Liver (tissue), 9 donors: ENCODE measurements around the gene STMN1. TPM values are rescaled to one million over a fixed set of nuclear protein-coding genes. Genes with fewer than 3 reads are reported as not detected.

ENCODE experiments used
- DNase-seq: peaks from one replicate; pipeline ENCODE4 v3.0.0-alpha.2; 2017; ENCODE audit warnings: low spot score
- H3K27ac ChIP-seq, 2 donors: one replicate each; pipeline ENCODE4 v1.7.0; 2013; ENCODE audit warnings: inconsistent platforms in 2 of 2, low read length in 2 of 2, control low read depth in 1 of 2, low read depth in 1 of 2, mild to moderate bottlenecking in 1 of 2
- H3K27me3 ChIP-seq, 4 donors: one replicate each; pipeline versions ENCODE4 v1.6.1 to v1.7.0; 2013; ENCODE audit warnings: low read length in 3 of 4, inconsistent platforms in 1 of 4, mild to moderate bottlenecking in 1 of 4, moderate library complexity in 1 of 4; ENCODE audit not compliant: control insufficient read depth in 4 of 4, insufficient read depth in 4 of 4
- H3K36me3 ChIP-seq, 4 donors: one replicate each; pipeline versions ENCODE4 v1.6.1 to v1.7.0; 2013; ENCODE audit warnings: low read length in 3 of 4, mild to moderate bottlenecking in 3 of 4, low read depth in 1 of 4, moderate library complexity in 1 of 4; ENCODE audit not compliant: control insufficient read depth in 4 of 4, insufficient read depth in 3 of 4
- H3K4me1 ChIP-seq, 4 donors: one replicate each; pipeline versions ENCODE4 v1.6.1 to v1.7.0; 2013; ENCODE audit warnings: low read length in 3 of 4, mild to moderate bottlenecking in 3 of 4, moderate library complexity in 1 of 4; ENCODE audit not compliant: control insufficient read depth in 4 of 4, insufficient read depth in 4 of 4
- H3K4me3 ChIP-seq, 3 donors: one replicate each; pipeline versions ENCODE4 v1.6.1 to v1.7.0; 2013; ENCODE audit warnings: low read length in 3 of 3, control low read depth in 1 of 3, low read depth in 1 of 3, mild to moderate bottlenecking in 1 of 3
- H3K9ac ChIP-seq, 2 donors: one replicate each; pipeline ENCODE4 v1.7.0; 2013; ENCODE audit warnings: low read length in 2 of 2, mild to moderate bottlenecking in 2 of 2, moderate library complexity in 2 of 2, control low read depth in 1 of 2, low read depth in 1 of 2
- H3K9me3 ChIP-seq, 4 donors: one replicate each; pipeline versions ENCODE4 v1.6.1 to v1.7.0; 2013; ENCODE audit warnings: low read length in 3 of 4; ENCODE audit not compliant: control insufficient read depth in 4 of 4
- ATF3 ChIP-seq: IDR thresholded peaks from 2 replicates; pipeline ENCODE4 v1.6.1; 2016; ENCODE audit warnings: antibody characterized with exemption
- CTCF ChIP-seq: fragments of 150-350 bp; IDR thresholded peaks from 2 replicates; pipeline ENCODE4 v1.5.1; 2017; ENCODE audit warnings: improper control_type of control experiment, low read depth, low read length; ENCODE audit not compliant: missing input control
- EGR1 ChIP-seq, 2 donors: IDR thresholded peaks; 2 replicates each; pipeline ENCODE4 v1.6.1; 2016 to 2018; ENCODE audit warnings: antibody characterized with exemption in 2 of 2, low read depth in 2 of 2
- FOXA1 ChIP-seq: IDR thresholded peaks from 2 replicates; pipeline ENCODE4 v1.6.1; 2016; ENCODE audit warnings: antibody characterized with exemption
- FOXA2 ChIP-seq: IDR thresholded peaks from 2 replicates; pipeline ENCODE4 v1.6.1; 2016; ENCODE audit warnings: antibody characterized with exemption
- GABPA ChIP-seq, 2 donors: IDR thresholded peaks in 1 of 2; conservative IDR thresholded peaks in 1 of 2; 2 replicates each; pipeline ENCODE4 v1.6.1; 2016; ENCODE audit warnings: antibody characterized with exemption in 2 of 2, mild to moderate bottlenecking in 1 of 2, moderate library complexity in 1 of 2
- HNF4A ChIP-seq, 2 donors: conservative IDR thresholded peaks; 2 replicates each; pipeline ENCODE4 v1.6.1; 2016; ENCODE audit warnings: antibody characterized with exemption in 2 of 2, mild to moderate bottlenecking in 2 of 2
- HNF4G ChIP-seq: IDR thresholded peaks from 2 replicates; pipeline ENCODE4 v1.6.1; 2016; ENCODE audit warnings: antibody characterized with exemption
- JUND ChIP-seq, 2 donors: IDR thresholded peaks; 2 replicates each; pipeline ENCODE4 v1.6.1; 2016; ENCODE audit warnings: antibody characterized with exemption in 2 of 2
- NR2F2 ChIP-seq: IDR thresholded peaks from 2 replicates; pipeline ENCODE4 v1.6.1; 2016; ENCODE audit warnings: antibody characterized with exemption
- RAD21 ChIP-seq, 2 donors: IDR thresholded peaks; 2 replicates each; pipeline ENCODE4 v1.6.1; 2016; ENCODE audit warnings: antibody characterized with exemption in 2 of 2, mild to moderate bottlenecking in 2 of 2
- RXRA ChIP-seq, 2 donors: IDR thresholded peaks; 2 replicates each; pipeline ENCODE4 v1.6.1; 2017 to 2018; ENCODE audit warnings: antibody characterized with exemption in 2 of 2, mild to moderate bottlenecking in 1 of 2
- SP1 ChIP-seq: IDR thresholded peaks from 2 replicates; pipeline ENCODE4 v1.6.1; 2018; ENCODE audit warnings: antibody characterized with exemption, mild to moderate bottlenecking
- TAF1 ChIP-seq: conservative IDR thresholded peaks from 2 replicates; pipeline ENCODE4 v1.6.1; 2016; ENCODE audit warnings: antibody characterized with exemption, mild to moderate bottlenecking
- YY1 ChIP-seq: IDR thresholded peaks from 2 replicates; pipeline ENCODE4 v1.6.1; 2016; ENCODE audit warnings: antibody characterized with exemption, mild to moderate bottlenecking
- ZBTB33 ChIP-seq: IDR thresholded peaks from 2 replicates; pipeline ENCODE4 v1.6.1; 2016; ENCODE audit warnings: antibody characterized with exemption
- WGBS: extraction: QIAGEN DNeasy Blood & Tissue Kit; methylation state at CpG from one replicate; pipeline ENCODE4 v1.1.7; 2013; 5-methylcytosine and 5-hydroxymethylcytosine counted together
- polyA plus RNA-seq, 2 donors: library from polyadenylated mRNA; stranded (reverse) in 1 of 2; unstranded in 1 of 2; fragments of 200-250 nt in 1 of 2; fragments of >200 nt in 1 of 2; fragmentation: Nextera tagmentation in 1 of 2; extraction: Ambion mirVana in 1 of 2; gene quantifications; one replicate each; pipeline versions ENCODE4 v1.2.1 to v1.2.3, GENCODE V29; 2013 to 2015
- total RNA-seq, 2 donors: library from RNA; depleted of rRNA; stranded (reverse); fragments of >200 nt; gene quantifications; one replicate each; pipeline ENCODE4 v1.2.3, GENCODE V29; 2014
- TF ChIP-seq, protein P1 (sequence below): IDR thresholded peaks from 2 replicates; pipeline ENCODE4 v1.6.1; 2016; ENCODE audit warnings: antibody characterized with exemption, mild to moderate bottlenecking
- TF ChIP-seq, protein P2 (sequence below): IDR thresholded peaks from 2 replicates; pipeline ENCODE4 v1.6.1; 2016; ENCODE audit warnings: antibody characterized with exemption
- donor health status: healthy.
- donor health status: healthy.
- donor health status: healthy.
- donor health status: healthy.
- donor health status: healthy.

The STMN1 gene
- total and polyA plus RNA-seq, 4 donors, result 0.75 to 40.1 (median 17.8) TPM

DNA sequence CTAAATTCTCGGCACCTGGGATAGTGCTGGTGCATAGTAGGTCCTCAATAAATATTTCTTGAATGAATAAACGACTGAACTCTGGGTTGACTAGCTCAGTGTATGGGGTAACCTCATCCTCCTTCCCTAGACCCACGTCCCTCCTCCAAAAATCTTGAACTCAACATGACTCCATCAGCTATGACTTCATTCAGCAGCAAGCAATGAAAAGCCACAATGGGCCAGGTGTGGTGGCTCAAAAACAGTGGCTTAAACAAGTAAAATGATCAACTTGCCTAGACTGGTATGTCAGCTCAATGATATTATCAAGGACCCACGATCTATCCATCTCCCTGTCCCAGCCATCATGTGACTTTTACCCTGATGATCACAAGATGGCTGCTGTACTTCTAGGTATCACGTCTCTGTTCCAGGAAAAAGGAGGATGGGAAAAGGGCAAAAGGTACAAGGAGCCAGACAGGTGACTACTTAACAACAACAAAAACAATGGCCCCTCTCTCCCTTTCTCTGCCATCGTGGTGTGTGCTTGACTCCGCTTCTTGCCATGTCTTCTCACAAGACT lies 17.7 kb downstream of the STMN1 start:
- H3K36me3 ChIP-seq, result no peaks in the 10 kb centered on the region
- WGBS, result 87% methylated on average over 7 of the region's 7 CpGs
- DNase-seq, result no peak
- no peaks in the 10 kb centered on the region for H3K27me3 ChIP-seq
- no peak for TF ChIP-seq HNF4A (conservative IDR thresholded peaks at IDR 0.05)
- TF ChIP-seq, protein P1, sequence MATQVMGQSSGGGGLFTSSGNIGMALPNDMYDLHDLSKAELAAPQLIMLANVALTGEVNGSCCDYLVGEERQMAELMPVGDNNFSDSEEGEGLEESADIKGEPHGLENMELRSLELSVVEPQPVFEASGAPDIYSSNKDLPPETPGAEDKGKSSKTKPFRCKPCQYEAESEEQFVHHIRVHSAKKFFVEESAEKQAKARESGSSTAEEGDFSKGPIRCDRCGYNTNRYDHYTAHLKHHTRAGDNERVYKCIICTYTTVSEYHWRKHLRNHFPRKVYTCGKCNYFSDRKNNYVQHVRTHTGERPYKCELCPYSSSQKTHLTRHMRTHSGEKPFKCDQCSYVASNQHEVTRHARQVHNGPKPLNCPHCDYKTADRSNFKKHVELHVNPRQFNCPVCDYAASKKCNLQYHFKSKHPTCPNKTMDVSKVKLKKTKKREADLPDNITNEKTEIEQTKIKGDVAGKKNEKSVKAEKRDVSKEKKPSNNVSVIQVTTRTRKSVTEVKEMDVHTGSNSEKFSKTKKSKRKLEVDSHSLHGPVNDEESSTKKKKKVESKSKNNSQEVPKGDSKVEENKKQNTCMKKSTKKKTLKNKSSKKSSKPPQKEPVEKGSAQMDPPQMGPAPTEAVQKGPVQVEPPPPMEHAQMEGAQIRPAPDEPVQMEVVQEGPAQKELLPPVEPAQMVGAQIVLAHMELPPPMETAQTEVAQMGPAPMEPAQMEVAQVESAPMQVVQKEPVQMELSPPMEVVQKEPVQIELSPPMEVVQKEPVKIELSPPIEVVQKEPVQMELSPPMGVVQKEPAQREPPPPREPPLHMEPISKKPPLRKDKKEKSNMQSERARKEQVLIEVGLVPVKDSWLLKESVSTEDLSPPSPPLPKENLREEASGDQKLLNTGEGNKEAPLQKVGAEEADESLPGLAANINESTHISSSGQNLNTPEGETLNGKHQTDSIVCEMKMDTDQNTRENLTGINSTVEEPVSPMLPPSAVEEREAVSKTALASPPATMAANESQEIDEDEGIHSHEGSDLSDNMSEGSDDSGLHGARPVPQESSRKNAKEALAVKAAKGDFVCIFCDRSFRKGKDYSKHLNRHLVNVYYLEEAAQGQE, result no peak
- no peak for TF ChIP-seq CTCF
- TF ChIP-seq ATF3, result no peak
- no peak for TF ChIP-seq EGR1 (IDR thresholded peaks at IDR 0.05; ENCODE audit: low read depth in 2 of 2)
- TF ChIP-seq JUND (IDR thresholded peaks at IDR 0.05), result no peak
- no peak for TF ChIP-seq SP1
- TF ChIP-seq, protein P2, sequence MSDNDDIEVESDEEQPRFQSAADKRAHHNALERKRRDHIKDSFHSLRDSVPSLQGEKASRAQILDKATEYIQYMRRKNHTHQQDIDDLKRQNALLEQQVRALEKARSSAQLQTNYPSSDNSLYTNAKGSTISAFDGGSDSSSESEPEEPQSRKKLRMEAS, result no peak
- no peak for TF ChIP-seq NR2F2
- no peak for TF ChIP-seq ZBTB33
- no peak for TF ChIP-seq FOXA2
- TF ChIP-seq YY1, result no peak
- no peak for TF ChIP-seq RAD21 (IDR thresholded peaks at IDR 0.05)
- no peak for TF ChIP-seq FOXA1
- TF ChIP-seq TAF1, result no peak
- TF ChIP-seq GABPA (IDR thresholded peaks at IDR 0.05 in 1 of 2, conservative IDR thresholded peaks at IDR 0.05 in 1 of 2), result no peak
- TF ChIP-seq HNF4G, result no peak
- TF ChIP-seq RXRA (IDR thresholded peaks at IDR 0.05), result no peak
- H3K27ac ChIP-seq, result no peak overlapping the region
- H3K4me1 ChIP-seq, result peaks cover 8 to 22% (median 15%) of the 10 kb centered on the region in 4 donors
- no peak overlapping the region for H3K9ac ChIP-seq
- no peak overlapping the region for H3K4me3 ChIP-seq
- H3K9me3 ChIP-seq, result no peaks in the 10 kb centered on the region
